B cell (primary cell): ENCODE measurements around the gene C16orf92.

Experiments used
- EZH2 ChIP-seq: IDR thresholded peaks from 2 replicates; pipeline ENCODE4 v1.6.1; 2012; ENCODE audit warnings: borderline replicate concordance, low read depth, mild to moderate bottlenecking, moderate library complexity, low read length; ENCODE audit not compliant: insufficient read depth, poor library complexity, severe bottlenecking
- TF ChIP-seq, protein P1 (sequence below): fragments of 200-600 bp; IDR thresholded peaks from one replicate; pipeline ENCODE4 v1.8.0; 2022; ENCODE audit warnings: antibody characterized with exemption, mild to moderate bottlenecking

DNA sequence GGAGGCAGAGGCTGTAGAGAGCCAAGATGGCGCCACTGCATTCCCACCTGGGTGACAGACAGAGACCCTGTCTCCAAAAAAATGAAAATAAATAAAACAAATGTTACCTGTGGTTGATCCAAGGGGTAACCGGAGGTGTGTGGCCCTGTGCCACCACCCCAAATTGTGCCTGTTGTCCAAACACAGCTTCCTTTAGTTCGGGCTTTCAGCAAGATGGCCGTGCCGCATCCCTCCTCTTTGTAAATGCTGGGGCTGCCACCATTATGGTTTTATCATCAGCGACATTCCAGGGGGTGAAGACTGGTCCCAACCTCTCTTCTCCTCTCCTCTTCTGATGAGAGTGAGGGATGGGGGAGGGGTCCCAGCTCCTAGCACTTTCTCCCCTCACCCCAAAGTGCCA is at the start of gene C16orf92:
- TF ChIP-seq, protein P1, sequence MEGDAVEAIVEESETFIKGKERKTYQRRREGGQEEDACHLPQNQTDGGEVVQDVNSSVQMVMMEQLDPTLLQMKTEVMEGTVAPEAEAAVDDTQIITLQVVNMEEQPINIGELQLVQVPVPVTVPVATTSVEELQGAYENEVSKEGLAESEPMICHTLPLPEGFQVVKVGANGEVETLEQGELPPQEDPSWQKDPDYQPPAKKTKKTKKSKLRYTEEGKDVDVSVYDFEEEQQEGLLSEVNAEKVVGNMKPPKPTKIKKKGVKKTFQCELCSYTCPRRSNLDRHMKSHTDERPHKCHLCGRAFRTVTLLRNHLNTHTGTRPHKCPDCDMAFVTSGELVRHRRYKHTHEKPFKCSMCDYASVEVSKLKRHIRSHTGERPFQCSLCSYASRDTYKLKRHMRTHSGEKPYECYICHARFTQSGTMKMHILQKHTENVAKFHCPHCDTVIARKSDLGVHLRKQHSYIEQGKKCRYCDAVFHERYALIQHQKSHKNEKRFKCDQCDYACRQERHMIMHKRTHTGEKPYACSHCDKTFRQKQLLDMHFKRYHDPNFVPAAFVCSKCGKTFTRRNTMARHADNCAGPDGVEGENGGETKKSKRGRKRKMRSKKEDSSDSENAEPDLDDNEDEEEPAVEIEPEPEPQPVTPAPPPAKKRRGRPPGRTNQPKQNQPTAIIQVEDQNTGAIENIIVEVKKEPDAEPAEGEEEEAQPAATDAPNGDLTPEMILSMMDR: no peak
- no peak for TF ChIP-seq EZH2
